ENCODE data around the gene ZNF207. TPM values are rescaled to one million over a fixed set of nuclear protein-coding genes. Genes with fewer than 3 reads are reported as not detected.
A peak's percentile ranks its signal among the peaks of the same experiment; 100 is the strongest.
"Not testable (repeated sequence)": the region's sequence is repeated elsewhere in the genome, so short reads cannot be mapped to it uniquely, and the experiment has no call there.

The ZNF207 gene
- total RNA-seq, 1 experiment from 2014 or later: 223 TPM

- H3K9me3 Mint-ChIP-seq; POLR2A ChIA-PET; DNase-seq (ENCODE audit: low spot score); H3K4me3 Mint-ChIP-seq; H3K36me3 Mint-ChIP-seq; ATAC-seq; H3K27me3 Mint-ChIP-seq (ENCODE audit: low read depth); H3K27ac Mint-ChIP-seq: not testable (repeated sequence)
- H3K4me1 Mint-ChIP-seq: peaks cover 21% of the 10 kb centered on the region
- peak; percentile 93 for TF ChIP-seq HMGA2 (CRISPR knock-in tag; IDR thresholded peaks at IDR 0.05)
- CTCF ChIA-PET: interaction anchor here (0.8 to 5.2 kb wide), 4 partner anchors 29 to 63 kb away, joined by 3 to 28 read pairs (median 13); no protein-coding TSS in a partner anchor
Observed at GRCh38 chr17:32316653-32317052, 33.3 kb upstream of the ZNF207 start.

GRCh38 chr17:32317353-32317752 is 32.6 kb upstream of the ZNF207 start:
- Mint-ChIP-seq H3K4me1 (peaks cover 19% of the 10 kb centered on the region), H3K4me3 (no peak overlapping the region), H3K27ac (no peak overlapping the region), H3K9me3 (no peaks in the 10 kb centered on the region), H3K27me3 (ENCODE audit: low read depth) (no peaks in the 10 kb centered on the region), H3K36me3 (no peaks in the 10 kb centered on the region)
- no peak for DNase-seq (ENCODE audit: low spot score)
- POLR2A ChIA-PET: interaction anchor here (1.0 to 1.6 kb wide), 2 partner anchors 29 to 64 kb away, joined by 4 to 5 read pairs; no protein-coding TSS in a partner anchor
- ATAC-seq: no peak
- CTCF ChIA-PET: interaction anchor here (0.8 to 5.2 kb wide), 5 partner anchors 30 to 64 kb away, joined by 3 to 40 read pairs (median 23); no protein-coding TSS in a partner anchor
- TF ChIP-seq ZNF425 (CRISPR knock-in tag; conservative IDR thresholded peaks at IDR 0.05) (no peak), ZNF396 (CRISPR knock-in tag; IDR thresholded peaks at IDR 0.05; ENCODE audit: borderline replicate concordance) (no peak), FOXJ3 (CRISPR knock-in tag; IDR thresholded peaks at IDR 0.05; ENCODE audit: borderline replicate concordance) (no peak), ZBTB21 (CRISPR knock-in tag; IDR thresholded peaks at IDR 0.05; ENCODE audit: borderline replicate concordance) (no peak)

- DNase-seq (ENCODE audit: low spot score): no peak
- CTCF ChIA-PET: interaction anchor here (0.6 to 5.2 kb wide), 16 partner anchors 10 to 966 kb away, joined by 3 to 40 read pairs (median 6); partner anchors contain the start of genes CDK5R1 and PSMD11
- no peak for ATAC-seq
Observed at GRCh38 chr17:32318071-32318470, 31.9 kb upstream of the ZNF207 start.

GRCh38 chr17:32319548-32319905 is 30.4 kb upstream of the ZNF207 start:
- ATAC-seq: peak; percentile 86
- H3K36me3 Mint-ChIP-seq: no peaks in the 10 kb centered on the region
- H3K27ac Mint-ChIP-seq: no peak overlapping the region
- peaks cover 35% of the 10 kb centered on the region for H3K4me1 Mint-ChIP-seq
- ChIA-PET CTCF (interaction anchor here (0.6 to 5.2 kb wide), 28 partner anchors 9 to 167 kb away, joined by 3 to 40 read pairs (median 6); partner anchors contain the start of genes CDK5R1 and PSMD11), POLR2A (interaction anchor here (1.0 kb wide), 1 partner anchor 66 kb away, joined by 3 read pairs; no protein-coding TSS in a partner anchor)
- H3K27me3 Mint-ChIP-seq (ENCODE audit: low read depth): no peaks in the 10 kb centered on the region
- no peak overlapping the region for H3K4me3 Mint-ChIP-seq
- peak; percentile 93 for DNase-seq (ENCODE audit: low spot score)
- no peaks in the 10 kb centered on the region for H3K9me3 Mint-ChIP-seq
- TF ChIP-seq ZNF121 (CRISPR knock-in tag; IDR thresholded peaks at IDR 0.05) (0 out of 2 replicates have a peak, but pooled peaks have one; percentile 5), SP1 (CRISPR knock-in tag; conservative IDR thresholded peaks at IDR 0.05) (peak; percentile 39; the same call in 1 of the 2 replicates), GTF2I (CRISPR knock-in tag; conservative IDR thresholded peaks at IDR 0.05) (no peak), STAT6 (CRISPR knock-in tag; conservative IDR thresholded peaks at IDR 0.05; ENCODE audit: low read depth) (no peak), TP53 (CRISPR knock-in tag; IDR thresholded peaks at IDR 0.05) (no peak), CTCF (IDR thresholded peaks at IDR 0.05) (peak; percentile 94), ZNF671 (CRISPR knock-in tag; IDR thresholded peaks at IDR 0.05) (no peak)

More at GRCh38 chr17:32318071-32318470, 31.9 kb upstream of the ZNF207 start:
- Mint-ChIP-seq H3K27me3 (ENCODE audit: low read depth) (no peaks in the 10 kb centered on the region), H3K9me3 (no peaks in the 10 kb centered on the region), H3K27ac (no peak overlapping the region), H3K4me1 (peaks cover 21% of the 10 kb centered on the region), H3K36me3 (no peaks in the 10 kb centered on the region), H3K4me3 (no peak overlapping the region)
- POLR2A ChIA-PET: interaction anchor here (1.0 to 1.6 kb wide), 2 partner anchors 30 to 65 kb away, joined by 4 to 5 read pairs; no protein-coding TSS in a partner anchor
- TF ChIP-seq RELA (CRISPR knock-in tag; IDR thresholded peaks at IDR 0.05; ENCODE audit: borderline replicate concordance) (no peak), ZNF512 (CRISPR knock-in tag; IDR thresholded peaks at IDR 0.05; ENCODE audit: borderline replicate concordance) (no peak), ZBTB43 (CRISPR knock-in tag; IDR thresholded peaks at IDR 0.05) (no peak), MYBL2 (CRISPR knock-in tag; IDR thresholded peaks at IDR 0.05) (no peak)

All from WTC11 (cell line).